DOHH2 (cell line): ENCODE data around the gene PKD2L1.

Source experiments
- H3F3A ChIP-seq: fragments of 200-600 bp; sonication (generic), shearing (Covaris generic); 2 replicates; pipeline ENCODE4 v1.6.0; 2016; ENCODE audit warnings: antibody characterized with exemption, mild to moderate bottlenecking; ENCODE audit not compliant: control insufficient read depth, insufficient read depth
- H3K27ac ChIP-seq: fragments of 200-600 bp; sonication (generic); 2 replicates; pipeline ENCODE4 v1.5.1; 2014; ENCODE audit warnings: low read depth, mild to moderate bottlenecking, low read length, moderate library complexity
- H3K27me3 ChIP-seq: fragments of 200-600 bp; sonication (generic); 2 replicates; pipeline ENCODE4 v1.6.1; 2014; ENCODE audit warnings: mild to moderate bottlenecking, low read length, mixed read lengths; ENCODE audit not compliant: control insufficient read depth
- H3K36me3 ChIP-seq: fragments of 200-600 bp; sonication (generic); 2 replicates; pipeline ENCODE4 v1.6.1; 2014; ENCODE audit warnings: mild to moderate bottlenecking, low read length, moderate library complexity, mixed read lengths; ENCODE audit not compliant: control insufficient read depth
- H3K4me1 ChIP-seq: fragments of 200-600 bp; sonication (generic); 2 replicates; pipeline ENCODE4 v1.6.1; 2014; ENCODE audit warnings: mild to moderate bottlenecking, low read length, mixed read lengths; ENCODE audit not compliant: control insufficient read depth
- H3K4me2 ChIP-seq: fragments of 200-600 bp; sonication (generic); 2 replicates; pipeline ENCODE4 v1.6.0; 2014; ENCODE audit warnings: mild to moderate bottlenecking, low read length, moderate library complexity
- H3K4me3 ChIP-seq: fragments of 200-600 bp; sonication (generic); 2 replicates; pipeline ENCODE4 v1.5.1; 2014; ENCODE audit warnings: mild to moderate bottlenecking, low read length, mixed read lengths
- H3K79me2 ChIP-seq: fragments of 200-600 bp; sonication (generic); 2 replicates; pipeline ENCODE4 v1.6.1; 2014; ENCODE audit warnings: mild to moderate bottlenecking, low read length, mixed read lengths; ENCODE audit not compliant: control insufficient read depth
- H3K9me2 ChIP-seq: fragments of 200-600 bp; sonication (generic); replicated peaks from 2 replicates; pipeline ENCODE4 v1.6.1; 2014; ENCODE audit warnings: mild to moderate bottlenecking, low read length, mixed read lengths; ENCODE audit not compliant: control insufficient read depth
- H3K9me3 ChIP-seq: fragments of 200-600 bp; sonication (generic); 2 replicates; pipeline ENCODE4 v1.6.1; 2014; ENCODE audit warnings: antibody characterized with exemption, low read length, mixed read lengths; ENCODE audit not compliant: control insufficient read depth, insufficient read depth
- H4K20me1 ChIP-seq: fragments of 200-600 bp; sonication (generic); 2 replicates; pipeline ENCODE4 v1.6.0; 2014; ENCODE audit warnings: low read depth, mild to moderate bottlenecking, antibody characterized with exemption, low read length, moderate library complexity; ENCODE audit not compliant: control insufficient read depth, insufficient read depth
- EZH2phosphoT487 ChIP-seq: fragments of 200-600 bp; sonication (generic); IDR thresholded peaks from 2 replicates; pipeline ENCODE4 v1.6.1; 2017; ENCODE audit warnings: borderline replicate concordance, mild to moderate bottlenecking, antibody characterized with exemption, low read length, moderate library complexity, mixed read lengths
- TF ChIP-seq, protein P1 (sequence below): fragments of 200-600 bp; sonication (generic); IDR thresholded peaks from one replicate; pipeline ENCODE4 v1.5.1; 2014; ENCODE audit warnings: antibody characterized with exemption, mild to moderate bottlenecking, low read depth, low read length; ENCODE audit not compliant: poor library complexity, severe bottlenecking

PKD2L1 gene

GRCh38 chr10:100340948-100341847, 11.2 kb upstream of the PKD2L1 start:
- Histone ChIP-seq H3K4me3 (no peak overlapping the region), H4K20me1 (no peaks in the 10 kb centered on the region), H3K79me2 (peaks cover 8% of the 10 kb centered on the region), H3K27ac (no peak overlapping the region), H3K4me2 (no peak overlapping the region), H3K36me3 (no peaks in the 10 kb centered on the region), H3K4me1 (peaks cover 65% of the 10 kb centered on the region), H3K27me3 (no peaks in the 10 kb centered on the region), H3F3A (peaks cover 9% of the 10 kb centered on the region), H3K9me3 (no peaks in the 10 kb centered on the region), H3K9me2 (no peaks in the 10 kb centered on the region)
- TF ChIP-seq EZH2phosphoT487, result no peak
- TF ChIP-seq, protein P1, sequence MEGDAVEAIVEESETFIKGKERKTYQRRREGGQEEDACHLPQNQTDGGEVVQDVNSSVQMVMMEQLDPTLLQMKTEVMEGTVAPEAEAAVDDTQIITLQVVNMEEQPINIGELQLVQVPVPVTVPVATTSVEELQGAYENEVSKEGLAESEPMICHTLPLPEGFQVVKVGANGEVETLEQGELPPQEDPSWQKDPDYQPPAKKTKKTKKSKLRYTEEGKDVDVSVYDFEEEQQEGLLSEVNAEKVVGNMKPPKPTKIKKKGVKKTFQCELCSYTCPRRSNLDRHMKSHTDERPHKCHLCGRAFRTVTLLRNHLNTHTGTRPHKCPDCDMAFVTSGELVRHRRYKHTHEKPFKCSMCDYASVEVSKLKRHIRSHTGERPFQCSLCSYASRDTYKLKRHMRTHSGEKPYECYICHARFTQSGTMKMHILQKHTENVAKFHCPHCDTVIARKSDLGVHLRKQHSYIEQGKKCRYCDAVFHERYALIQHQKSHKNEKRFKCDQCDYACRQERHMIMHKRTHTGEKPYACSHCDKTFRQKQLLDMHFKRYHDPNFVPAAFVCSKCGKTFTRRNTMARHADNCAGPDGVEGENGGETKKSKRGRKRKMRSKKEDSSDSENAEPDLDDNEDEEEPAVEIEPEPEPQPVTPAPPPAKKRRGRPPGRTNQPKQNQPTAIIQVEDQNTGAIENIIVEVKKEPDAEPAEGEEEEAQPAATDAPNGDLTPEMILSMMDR, result no peak

- Histone ChIP-seq H3K79me2 (no peaks in the 10 kb centered on the region), H3F3A (peaks cover 4% of the 10 kb centered on the region), H3K9me2 (no peaks in the 10 kb centered on the region)
Measured at GRCh38 chr10:100339236-100339635, 9.2 kb upstream of the PKD2L1 start.

DNA sequence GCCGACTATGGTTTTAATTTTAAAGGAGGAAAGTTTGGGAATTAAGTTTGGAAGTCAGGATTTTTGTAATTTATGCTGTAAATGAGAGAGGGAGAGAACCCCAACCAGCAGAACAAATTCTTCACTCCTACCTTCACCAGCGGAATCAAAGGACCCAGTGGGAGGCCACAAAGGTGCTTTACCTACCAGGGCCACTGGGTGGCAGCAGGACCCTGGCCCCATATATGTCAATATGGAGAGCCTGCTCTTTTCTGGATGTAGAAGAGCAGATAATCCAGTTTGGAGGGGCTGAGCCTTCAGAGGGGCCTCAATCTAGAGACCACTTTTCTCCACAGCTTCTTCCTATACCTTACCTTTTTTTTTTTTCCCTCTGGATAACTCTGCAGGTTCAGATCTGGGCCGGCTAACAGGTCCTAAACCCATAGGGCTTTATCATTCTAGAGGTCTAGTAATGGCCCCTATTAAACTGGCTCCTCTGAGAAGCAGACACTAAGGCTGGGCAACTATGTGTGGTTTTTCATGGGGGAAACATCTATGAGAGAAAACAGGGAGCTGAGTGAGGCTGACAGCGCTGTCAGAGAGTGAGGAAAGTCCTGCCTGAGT, 8.5 kb upstream of the PKD2L1 start:
- Histone ChIP-seq H3K9me2 (no peaks in the 10 kb centered on the region), H3K4me2 (peak overlapping the region; percentile 84), H4K20me1 (no peaks in the 10 kb centered on the region), H3K4me3 (peak overlapping the region; percentile 63), H3K36me3 (no peaks in the 10 kb centered on the region), H3K4me1 (peaks cover 39% of the 10 kb centered on the region), H3K27ac (peak overlapping the region; percentile 60), H3K79me2 (no peaks in the 10 kb centered on the region), H3F3A (peaks cover 3% of the 10 kb centered on the region; the same call in 1 of the 2 replicates), H3K27me3 (peaks cover 10% of the 10 kb centered on the region), H3K9me3 (no peaks in the 10 kb centered on the region)
- TF ChIP-seq, protein P1, result peak; percentile 90
- no peak for TF ChIP-seq EZH2phosphoT487

More at GRCh38 chr10:100339236-100339635, 9.2 kb upstream of the PKD2L1 start:
- H3K4me2 ChIP-seq, result peak overlapping the region; percentile 84
- peaks cover 46% of the 10 kb centered on the region for H3K4me1 ChIP-seq
- peak overlapping the region; percentile 63 for H3K4me3 ChIP-seq
- no peaks in the 10 kb centered on the region for H3K36me3 ChIP-seq
- no peaks in the 10 kb centered on the region for H3K9me3 ChIP-seq
- H3K27ac ChIP-seq, result peak overlapping the region; percentile 60
- TF ChIP-seq, protein P1, result no peak
- no peak for TF ChIP-seq EZH2phosphoT487
- H4K20me1 ChIP-seq, result no peaks in the 10 kb centered on the region
- peaks cover 5% of the 10 kb centered on the region for H3K27me3 ChIP-seq
